Stomach (tissue), 4 donors: ENCODE measurements around the gene MED13L.

Experiments
- POLR2A ChIP-seq, 4 donors: fragments of 450-650 bp; IDR thresholded peaks; one replicate each; pipeline ENCODE4 v1.6.1; 2016; ENCODE audit warnings: antibody characterized with exemption in 4 of 4, control low read depth in 2 of 4, mild to moderate bottlenecking in 1 of 4, moderate library complexity in 1 of 4
- TF ChIP-seq, protein P1 (sequence below), 7 experiments: fragments of 450-650 bp in 4 of 7; fragments of 200-600 bp in 3 of 7; sonication (generic) in 3 of 7; IDR thresholded peaks; one replicate each; pipeline ENCODE4 v1.5.1; 2016 to 2019; ENCODE audit warnings: antibody characterized with exemption in 7 of 7, control low read depth in 2 of 7, mild to moderate bottlenecking in 1 of 7

DNA sequence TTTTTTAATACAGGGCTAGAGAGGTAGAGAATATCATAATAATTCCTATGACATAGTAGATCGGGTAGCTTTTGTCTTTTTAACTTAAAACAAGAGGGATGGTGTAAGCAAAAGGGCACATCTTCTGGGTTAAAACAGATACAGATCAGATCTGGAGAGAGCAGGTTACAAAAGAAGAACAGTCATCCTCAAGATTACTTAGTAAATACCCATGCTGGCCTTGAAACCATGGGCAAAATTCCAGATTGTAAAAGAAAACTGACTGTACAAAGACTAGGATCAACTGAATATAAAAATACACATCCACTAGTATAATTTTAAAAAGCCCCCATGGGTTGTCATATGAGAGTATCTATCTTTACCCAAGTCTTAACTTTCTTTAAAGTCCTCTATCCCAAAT, 76.7 kb downstream of the MED13L start:
- TF ChIP-seq, protein P1, sequence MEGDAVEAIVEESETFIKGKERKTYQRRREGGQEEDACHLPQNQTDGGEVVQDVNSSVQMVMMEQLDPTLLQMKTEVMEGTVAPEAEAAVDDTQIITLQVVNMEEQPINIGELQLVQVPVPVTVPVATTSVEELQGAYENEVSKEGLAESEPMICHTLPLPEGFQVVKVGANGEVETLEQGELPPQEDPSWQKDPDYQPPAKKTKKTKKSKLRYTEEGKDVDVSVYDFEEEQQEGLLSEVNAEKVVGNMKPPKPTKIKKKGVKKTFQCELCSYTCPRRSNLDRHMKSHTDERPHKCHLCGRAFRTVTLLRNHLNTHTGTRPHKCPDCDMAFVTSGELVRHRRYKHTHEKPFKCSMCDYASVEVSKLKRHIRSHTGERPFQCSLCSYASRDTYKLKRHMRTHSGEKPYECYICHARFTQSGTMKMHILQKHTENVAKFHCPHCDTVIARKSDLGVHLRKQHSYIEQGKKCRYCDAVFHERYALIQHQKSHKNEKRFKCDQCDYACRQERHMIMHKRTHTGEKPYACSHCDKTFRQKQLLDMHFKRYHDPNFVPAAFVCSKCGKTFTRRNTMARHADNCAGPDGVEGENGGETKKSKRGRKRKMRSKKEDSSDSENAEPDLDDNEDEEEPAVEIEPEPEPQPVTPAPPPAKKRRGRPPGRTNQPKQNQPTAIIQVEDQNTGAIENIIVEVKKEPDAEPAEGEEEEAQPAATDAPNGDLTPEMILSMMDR (IDR thresholded peaks at IDR 0.05) = no peak
- TF ChIP-seq POLR2A (IDR thresholded peaks at IDR 0.05) = no peak
